A673 (cell line): Measurements from ENCODE around the gene HDAC8. TPM values are rescaled to one million over a fixed set of nuclear protein-coding genes. Genes with fewer than 3 reads are reported as not detected.

ENCODE experiments used
- BruUV-seq: library from RNA; stranded (reverse); fragments of 400-500 nt; replicated peaks from 2 replicates; lab custom pipeline; 2021; lab: Mats Ljungman, UMichigan
- CTCF ChIA-PET: fragments of 300-600 bp; sonication (Branson Sonifier 250); formaldehyde crosslinking; loops from one replicate; lab custom pipeline; 2022; ENCODE audit warnings: antibody characterized with exemption; lab: Charles Lee
- POLR2A ChIA-PET: fragments of 300-600 bp; sonication (Branson Sonifier 250); formaldehyde crosslinking; loops from one replicate; lab custom pipeline; 2022; ENCODE audit warnings: antibody characterized with exemption; ENCODE audit not compliant: low non-redundant PET; lab: Charles Lee
- DNase-seq: peaks from one replicate; pipeline ENCODE4 v3.0.0-alpha.2; 2015; ENCODE audit warnings: low spot score
- H3K27ac ChIP-seq: fragments of 200-600 bp; sonication (generic); 2 replicates; pipeline ENCODE4 v1.5.1; 2016; ENCODE audit warnings: mixed run types, low read depth, mild to moderate bottlenecking, mixed read lengths, antibody characterized with exemption, low read length; ENCODE audit not compliant: poor library complexity, severe bottlenecking
- H3K27me3 ChIP-seq: fragments of 200-600 bp; sonication (generic); replicated peaks from 2 replicates; pipeline ENCODE4 v1.6.1; 2017; ENCODE audit warnings: mixed run types, low read depth, mild to moderate bottlenecking, mixed read lengths, antibody characterized with exemption, low read length; ENCODE audit not compliant: insufficient read depth, poor library complexity
- H3K36me3 ChIP-seq: fragments of 200-600 bp; sonication (generic); 2 replicates; pipeline ENCODE4 v1.6.1; 2016; ENCODE audit warnings: mixed run types, mild to moderate bottlenecking, mixed read lengths, antibody characterized with exemption, low read length; ENCODE audit not compliant: insufficient read depth, poor library complexity, severe bottlenecking
- H3K4me1 ChIP-seq: fragments of 200-600 bp; sonication (generic); 2 replicates; pipeline ENCODE4 v1.6.1; 2017; ENCODE audit warnings: mixed run types, mild to moderate bottlenecking, mixed read lengths, antibody characterized with exemption, low read length; ENCODE audit not compliant: insufficient read depth, poor library complexity, severe bottlenecking
- H3K4me3 ChIP-seq: fragments of 200-600 bp; sonication (generic); 2 replicates; pipeline ENCODE4 v1.5.1; 2016; ENCODE audit warnings: low read depth, mixed run types, mild to moderate bottlenecking, mixed read lengths, low read length; ENCODE audit not compliant: poor library complexity, severe bottlenecking
- H3K9me3 ChIP-seq: fragments of 200-600 bp; sonication (generic); 2 replicates; pipeline ENCODE4 v1.6.1; 2016; ENCODE audit warnings: mixed run types, low read depth, mild to moderate bottlenecking, mixed read lengths, antibody characterized with exemption, low read length; ENCODE audit not compliant: poor library complexity, severe bottlenecking
- EZH2 ChIP-seq: fragments of 200-600 bp; sonication (generic); IDR thresholded peaks from 2 replicates; pipeline ENCODE4 v1.6.1; 2017; ENCODE audit warnings: borderline replicate concordance, low read depth, mild to moderate bottlenecking, mixed read lengths, antibody characterized with exemption, low read length; ENCODE audit not compliant: poor library complexity, severe bottlenecking
- intact Hi-C: fragments of 100-400 bp; cut with micrococcal nuclease; formaldehyde crosslinking; loops from one replicate; pipeline ENCODE4 v1.10.0; 2022; ENCODE audit not compliant: unreplicated experiment
- total RNA-seq: library from RNA; stranded (reverse); gene quantifications from 2 replicates; pipeline ENCODE4 v1.2.3, GENCODE V29; 2021
- TF ChIP-seq, protein P1 (sequence below): fragments of 300-800, 200-600 bp; sonication (generic); conservative IDR thresholded peaks from 2 replicates; pipeline ENCODE4 v1.5.1; 2017; ENCODE audit warnings: low read depth, mild to moderate bottlenecking, antibody characterized with exemption, low read length, moderate library complexity, mixed read lengths

Gene HDAC8
- total RNA-seq, 1 experiment from 2014 or later = 26.0 TPM

DNA sequence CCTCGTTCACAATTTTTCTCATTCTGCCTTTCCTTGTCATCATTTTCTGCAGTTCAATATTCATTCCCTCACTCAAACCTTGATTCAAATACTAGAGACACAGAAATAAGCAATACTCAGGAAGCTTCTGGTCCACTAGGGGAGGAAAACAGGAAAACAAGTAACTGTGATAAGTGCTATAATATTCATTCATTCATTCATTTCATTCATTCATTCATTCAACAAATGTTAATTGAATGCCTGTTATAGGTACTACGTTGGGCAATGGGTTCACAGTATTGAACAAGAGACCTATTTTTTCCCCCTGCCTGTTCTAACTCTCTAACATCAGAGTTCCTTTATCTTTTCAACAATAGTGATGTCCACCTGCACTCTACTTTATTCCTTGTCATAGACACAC lies 104.0 kb downstream of the HDAC8 start:
- CTCF ChIA-PET = no interaction called here
- TF ChIP-seq EZH2 = no peak
- TF ChIP-seq, protein P1, sequence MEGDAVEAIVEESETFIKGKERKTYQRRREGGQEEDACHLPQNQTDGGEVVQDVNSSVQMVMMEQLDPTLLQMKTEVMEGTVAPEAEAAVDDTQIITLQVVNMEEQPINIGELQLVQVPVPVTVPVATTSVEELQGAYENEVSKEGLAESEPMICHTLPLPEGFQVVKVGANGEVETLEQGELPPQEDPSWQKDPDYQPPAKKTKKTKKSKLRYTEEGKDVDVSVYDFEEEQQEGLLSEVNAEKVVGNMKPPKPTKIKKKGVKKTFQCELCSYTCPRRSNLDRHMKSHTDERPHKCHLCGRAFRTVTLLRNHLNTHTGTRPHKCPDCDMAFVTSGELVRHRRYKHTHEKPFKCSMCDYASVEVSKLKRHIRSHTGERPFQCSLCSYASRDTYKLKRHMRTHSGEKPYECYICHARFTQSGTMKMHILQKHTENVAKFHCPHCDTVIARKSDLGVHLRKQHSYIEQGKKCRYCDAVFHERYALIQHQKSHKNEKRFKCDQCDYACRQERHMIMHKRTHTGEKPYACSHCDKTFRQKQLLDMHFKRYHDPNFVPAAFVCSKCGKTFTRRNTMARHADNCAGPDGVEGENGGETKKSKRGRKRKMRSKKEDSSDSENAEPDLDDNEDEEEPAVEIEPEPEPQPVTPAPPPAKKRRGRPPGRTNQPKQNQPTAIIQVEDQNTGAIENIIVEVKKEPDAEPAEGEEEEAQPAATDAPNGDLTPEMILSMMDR = no peak
- no peaks in the 10 kb centered on the region for H3K27me3 ChIP-seq
- no peaks in the 10 kb centered on the region for H3K36me3 ChIP-seq
- POLR2A ChIA-PET = no interaction called here
- H3K4me1 ChIP-seq = no peaks in the 10 kb centered on the region
- DNase-seq = no peak
- H3K4me3 ChIP-seq = no peak overlapping the region
- no peaks in the 10 kb centered on the region for H3K9me3 ChIP-seq
- no peak overlapping the region for H3K27ac ChIP-seq
- intact Hi-C loops = no loop called here
- no TSS peak for BruUV-seq

DNA sequence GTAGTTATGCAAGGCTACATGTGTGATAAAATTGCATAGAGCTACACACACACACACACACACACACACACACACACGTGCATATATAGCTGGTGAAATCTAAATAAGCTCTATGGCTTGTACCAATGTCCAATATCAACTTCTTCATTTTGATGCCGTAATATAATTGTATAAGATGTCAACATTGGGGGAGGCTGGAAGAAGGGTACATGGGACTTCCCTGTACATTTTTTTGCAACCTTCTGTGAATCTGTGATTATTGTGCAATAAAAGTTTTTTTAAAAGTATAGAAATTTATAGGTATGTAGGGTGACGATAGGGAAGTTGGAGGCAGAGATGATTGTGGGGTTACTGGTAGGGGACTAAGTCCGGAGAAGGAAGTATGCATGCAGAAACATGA lies 105.5 kb downstream of the HDAC8 start:
- ChIA-PET CTCF (no interaction called here), POLR2A (no interaction called here)
- no peak for DNase-seq
- BruUV-seq = no TSS peak
- no peak overlapping the region for H3K4me3 ChIP-seq
- no peaks in the 10 kb centered on the region for H3K36me3 ChIP-seq
- H3K27ac ChIP-seq = no peak overlapping the region
- no peaks in the 10 kb centered on the region for H3K9me3 ChIP-seq
- no peaks in the 10 kb centered on the region for H3K27me3 ChIP-seq
- H3K4me1 ChIP-seq = no peaks in the 10 kb centered on the region
- intact Hi-C loops = no loop called here
- TF ChIP-seq, protein P1 = no peak
- no peak for TF ChIP-seq EZH2

DNA sequence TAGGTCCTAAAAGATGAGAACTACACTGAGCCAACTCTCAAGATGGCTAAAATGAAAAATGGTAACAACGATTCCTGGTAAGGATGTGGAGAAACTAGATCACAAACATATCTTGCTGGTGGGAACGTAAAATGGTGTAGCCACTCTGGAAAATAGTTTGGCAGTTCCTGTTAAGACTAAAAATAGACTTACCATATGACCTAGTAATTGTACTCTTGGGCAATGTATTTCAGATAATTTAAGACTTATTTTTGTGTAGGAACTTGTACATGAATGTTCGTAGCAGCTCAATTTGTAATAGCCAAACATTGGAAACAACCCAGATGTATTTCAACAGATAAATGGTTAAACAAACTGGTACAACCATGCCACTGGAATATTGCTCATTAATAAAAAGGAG lies 106.2 kb downstream of the HDAC8 start:
- intact Hi-C loops = no loop called here
- no TSS peak for BruUV-seq
- no peak for DNase-seq
- H3K27me3 ChIP-seq = no peaks in the 10 kb centered on the region
- no peaks in the 10 kb centered on the region for H3K36me3 ChIP-seq
- CTCF ChIA-PET = no interaction called here
- no peaks in the 10 kb centered on the region for H3K4me1 ChIP-seq
- H3K4me3 ChIP-seq = no peak overlapping the region
- POLR2A ChIA-PET = no interaction called here
- no peaks in the 10 kb centered on the region for H3K9me3 ChIP-seq
- no peak overlapping the region for H3K27ac ChIP-seq
- TF ChIP-seq, protein P1 = no peak
- TF ChIP-seq EZH2 = no peak
